ENCODE data around the gene RFX3. TPM values are rescaled to one million over a fixed set of nuclear protein-coding genes. Genes with fewer than 3 reads are reported as not detected.

The RFX3 gene
- total RNA-seq, 1 experiment from 2014 or later = 7.4 TPM

DNA sequence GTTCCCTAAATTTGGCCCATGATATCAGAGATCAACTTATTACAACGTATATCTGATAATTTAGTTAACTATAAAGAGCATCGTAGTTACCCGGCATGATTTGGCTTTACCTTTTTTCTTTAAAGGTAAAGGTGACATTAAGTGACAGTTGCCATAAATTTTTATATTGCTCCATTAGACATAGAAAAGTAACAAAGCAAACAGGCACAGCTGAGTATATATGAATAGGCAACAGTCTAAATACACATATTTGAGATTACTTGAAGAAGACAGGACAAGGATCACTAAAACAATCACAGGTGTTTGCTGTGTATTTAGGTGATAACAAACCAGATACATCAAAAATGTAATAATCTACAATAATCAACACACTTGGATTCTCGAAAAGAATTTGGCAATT, 34.8 kb downstream of the RFX3 start:
- Histone ChIP-seq H3K27ac (ENCODE audit: low read depth, low read length, poor library complexity, severe bottlenecking) (no peak overlapping the region), H3K27me3 (replicated peaks; ENCODE audit: insufficient read depth, low read depth, low read length, poor library complexity) (no peaks in the 10 kb centered on the region), H3K9me3 (ENCODE audit: low read depth, low read length, poor library complexity, severe bottlenecking) (no peaks in the 10 kb centered on the region), H3K36me3 (ENCODE audit: insufficient read depth, low read length, poor library complexity, severe bottlenecking) (no peaks in the 10 kb centered on the region), H3K4me1 (ENCODE audit: insufficient read depth, low read length, poor library complexity, severe bottlenecking) (no peaks in the 10 kb centered on the region), H3K4me3 (ENCODE audit: low read depth, low read length, poor library complexity, severe bottlenecking) (no peak overlapping the region)
- no peak for TF ChIP-seq EZH2 (IDR thresholded peaks at IDR 0.05; ENCODE audit: borderline replicate concordance, low read depth, low read length, poor library complexity, severe bottlenecking)
- TF ChIP-seq, protein P1, sequence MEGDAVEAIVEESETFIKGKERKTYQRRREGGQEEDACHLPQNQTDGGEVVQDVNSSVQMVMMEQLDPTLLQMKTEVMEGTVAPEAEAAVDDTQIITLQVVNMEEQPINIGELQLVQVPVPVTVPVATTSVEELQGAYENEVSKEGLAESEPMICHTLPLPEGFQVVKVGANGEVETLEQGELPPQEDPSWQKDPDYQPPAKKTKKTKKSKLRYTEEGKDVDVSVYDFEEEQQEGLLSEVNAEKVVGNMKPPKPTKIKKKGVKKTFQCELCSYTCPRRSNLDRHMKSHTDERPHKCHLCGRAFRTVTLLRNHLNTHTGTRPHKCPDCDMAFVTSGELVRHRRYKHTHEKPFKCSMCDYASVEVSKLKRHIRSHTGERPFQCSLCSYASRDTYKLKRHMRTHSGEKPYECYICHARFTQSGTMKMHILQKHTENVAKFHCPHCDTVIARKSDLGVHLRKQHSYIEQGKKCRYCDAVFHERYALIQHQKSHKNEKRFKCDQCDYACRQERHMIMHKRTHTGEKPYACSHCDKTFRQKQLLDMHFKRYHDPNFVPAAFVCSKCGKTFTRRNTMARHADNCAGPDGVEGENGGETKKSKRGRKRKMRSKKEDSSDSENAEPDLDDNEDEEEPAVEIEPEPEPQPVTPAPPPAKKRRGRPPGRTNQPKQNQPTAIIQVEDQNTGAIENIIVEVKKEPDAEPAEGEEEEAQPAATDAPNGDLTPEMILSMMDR (conservative IDR thresholded peaks at IDR 0.05; ENCODE audit: low read depth, low read length) = no peak
- no TSS peak for BruUV-seq (replicated peaks)
- POLR2A ChIA-PET (ENCODE audit: low non-redundant PET) = no interaction called here
- CTCF ChIA-PET = no interaction called here
- DNase-seq (ENCODE audit: low spot score) = no peak
- intact Hi-C loops (cut with micrococcal nuclease; ENCODE audit: unreplicated experiment) = no loop called here

DNA sequence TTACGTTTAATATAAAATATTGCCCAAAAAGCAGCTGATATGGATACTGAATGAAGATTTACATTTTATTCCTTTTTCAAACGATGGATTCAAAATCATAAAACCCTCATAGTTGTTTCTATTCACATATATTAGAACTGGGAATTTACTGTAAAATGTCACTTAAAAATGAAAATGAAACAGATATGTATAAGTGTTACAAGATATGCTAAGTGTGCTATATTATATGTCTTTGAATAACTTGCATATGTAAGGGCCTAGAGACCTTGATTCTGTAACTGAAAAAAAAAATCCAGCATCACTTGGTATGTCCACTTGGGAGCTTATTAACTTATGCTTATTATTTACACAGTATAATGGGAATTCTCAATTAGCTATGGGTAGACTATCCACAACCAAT, 43.2 kb downstream of the RFX3 start:
- Histone ChIP-seq H3K4me1 (ENCODE audit: insufficient read depth, low read length, poor library complexity, severe bottlenecking) (peaks cover 9% of the 10 kb centered on the region), H3K9me3 (ENCODE audit: low read depth, low read length, poor library complexity, severe bottlenecking) (peaks cover 5% of the 10 kb centered on the region), H3K27ac (ENCODE audit: low read depth, low read length, poor library complexity, severe bottlenecking) (no peak overlapping the region), H3K27me3 (replicated peaks; ENCODE audit: insufficient read depth, low read depth, low read length, poor library complexity) (no peaks in the 10 kb centered on the region), H3K36me3 (ENCODE audit: insufficient read depth, low read length, poor library complexity, severe bottlenecking) (no peaks in the 10 kb centered on the region), H3K4me3 (ENCODE audit: low read depth, low read length, poor library complexity, severe bottlenecking) (no peak overlapping the region)
- no TSS peak for BruUV-seq (replicated peaks)
- POLR2A ChIA-PET (ENCODE audit: low non-redundant PET) = no interaction called here
- DNase-seq (ENCODE audit: low spot score) = no peak
- TF ChIP-seq, protein P1 (conservative IDR thresholded peaks at IDR 0.05; ENCODE audit: low read depth, low read length) = no peak
- TF ChIP-seq EZH2 (IDR thresholded peaks at IDR 0.05; ENCODE audit: borderline replicate concordance, low read depth, low read length, poor library complexity, severe bottlenecking) = no peak
- CTCF ChIA-PET = no interaction called here
- intact Hi-C loops (cut with micrococcal nuclease; ENCODE audit: unreplicated experiment) = no loop called here

DNA sequence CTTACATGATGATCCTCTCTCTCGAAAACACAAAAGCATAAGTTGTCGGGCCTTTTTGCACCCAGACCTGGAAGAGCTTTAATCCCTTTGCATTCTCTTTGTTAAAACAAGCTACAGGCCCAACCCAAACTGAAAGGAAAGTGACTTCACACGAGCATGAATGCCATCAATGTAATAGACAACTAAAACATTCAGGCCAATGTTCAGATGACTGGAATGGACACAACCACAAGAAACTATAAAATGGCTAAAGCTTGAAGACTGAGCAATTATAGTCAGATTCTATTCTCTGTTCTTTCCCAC, 45.5 kb downstream of the RFX3 start:
- Histone ChIP-seq H3K27me3 (replicated peaks; ENCODE audit: insufficient read depth, low read depth, low read length, poor library complexity) (no peaks in the 10 kb centered on the region), H3K9me3 (ENCODE audit: low read depth, low read length, poor library complexity, severe bottlenecking) (peaks cover 9% of the 10 kb centered on the region), H3K36me3 (ENCODE audit: insufficient read depth, low read length, poor library complexity, severe bottlenecking) (no peaks in the 10 kb centered on the region), H3K27ac (ENCODE audit: low read depth, low read length, poor library complexity, severe bottlenecking) (no peak overlapping the region), H3K4me3 (ENCODE audit: low read depth, low read length, poor library complexity, severe bottlenecking) (no peak overlapping the region), H3K4me1 (ENCODE audit: insufficient read depth, low read length, poor library complexity, severe bottlenecking) (peaks cover 9% of the 10 kb centered on the region)
- TF ChIP-seq, protein P1 (conservative IDR thresholded peaks at IDR 0.05; ENCODE audit: low read depth, low read length) = no peak
- TF ChIP-seq EZH2 (IDR thresholded peaks at IDR 0.05; ENCODE audit: borderline replicate concordance, low read depth, low read length, poor library complexity, severe bottlenecking) = no peak
- DNase-seq (ENCODE audit: low spot score) = no peak
- ChIA-PET POLR2A (ENCODE audit: low non-redundant PET) (no interaction called here), CTCF (no interaction called here)
- intact Hi-C loops (cut with micrococcal nuclease; ENCODE audit: unreplicated experiment) = no loop called here
- no TSS peak for BruUV-seq (replicated peaks)
